GM19025 (cell line): ENCODE results near the gene JUND.

Experiments used
- ATAC-seq: cut with Tn5 transposase; IDR thresholded peaks from one replicate; pipeline ENCODE4 v1.9.1; 2021; ENCODE audit warnings: mild to moderate bottlenecking, low read depth, moderate library complexity; ENCODE audit not compliant: unreplicated experiment

JUND gene

DNA sequence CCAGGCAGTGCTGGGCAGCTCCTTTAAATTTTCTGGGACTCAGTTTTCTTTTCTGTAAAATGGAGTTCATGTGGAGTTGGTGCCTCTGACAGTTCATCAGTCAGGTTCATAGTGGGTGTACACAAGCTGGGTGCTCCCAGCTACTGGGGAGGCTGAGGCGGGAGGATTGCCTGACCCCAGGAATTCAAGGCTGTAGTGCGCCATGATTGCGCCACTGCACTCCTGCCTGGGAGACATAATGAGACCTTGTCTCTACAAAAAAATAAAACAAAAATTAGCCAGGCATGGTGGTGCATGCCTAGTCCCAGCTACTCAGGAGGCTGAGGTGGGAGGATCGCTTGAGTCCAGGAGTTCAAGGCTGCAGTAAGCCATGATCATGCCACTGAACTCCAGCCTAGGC is 28.3 kb downstream of the JUND start:
- ATAC-seq: no peak

DNA sequence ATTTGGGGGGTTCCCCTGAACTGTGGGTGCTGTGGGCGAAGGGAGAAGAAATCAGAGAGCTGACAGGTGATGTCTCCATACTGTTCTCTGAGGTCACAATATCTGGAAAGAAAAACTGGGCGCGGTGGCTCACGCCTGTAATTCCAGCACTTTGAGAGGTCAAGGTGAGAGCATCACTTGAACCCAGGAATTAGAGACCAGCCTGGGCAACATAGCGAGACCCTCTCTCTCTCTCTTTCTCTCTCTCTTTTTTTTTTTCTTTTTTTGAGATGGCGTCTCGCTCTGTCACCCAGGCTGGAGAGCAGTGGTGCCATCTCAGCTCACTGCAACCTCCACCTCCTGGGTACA is 29.1 kb downstream of the JUND start:
- no peak for ATAC-seq

DNA sequence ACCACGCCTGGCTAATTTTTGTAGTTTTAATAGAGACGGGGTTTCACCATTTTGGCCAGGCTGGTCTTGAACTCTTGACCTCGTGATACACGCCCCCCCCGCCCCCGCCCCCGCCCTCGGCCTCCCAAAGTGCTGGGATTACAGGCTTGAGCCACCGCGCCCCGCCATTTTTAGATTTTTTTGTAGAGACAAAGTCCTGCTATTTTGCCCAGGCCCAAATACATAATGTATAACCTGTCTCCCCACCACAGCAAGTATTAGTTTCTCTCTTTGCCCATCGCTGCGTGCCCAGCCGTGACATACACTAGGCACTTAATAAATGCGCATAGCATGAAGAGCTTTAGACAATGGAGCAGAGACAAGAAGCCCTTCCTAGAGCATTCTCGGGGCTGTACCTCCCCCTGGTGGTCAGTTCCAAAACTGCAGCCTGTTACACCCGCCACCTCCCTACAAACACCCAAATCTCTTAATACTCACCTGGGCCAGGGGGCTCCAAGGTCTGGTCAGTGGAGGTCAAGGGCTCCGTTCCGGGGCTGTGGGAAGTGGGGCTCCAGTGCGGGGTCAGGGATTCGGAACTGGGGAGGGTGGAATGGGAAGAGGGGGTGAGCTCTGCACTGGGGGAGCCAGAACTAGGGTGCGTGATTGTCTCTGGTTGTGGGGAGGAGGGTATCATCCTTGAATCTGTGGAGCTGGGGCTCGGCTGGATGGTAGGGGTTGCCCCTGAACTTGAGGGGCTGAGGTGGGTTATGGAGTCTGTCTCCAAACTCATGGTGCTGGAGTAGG is 29.6 kb downstream of the JUND start:
- no peak for ATAC-seq

- ATAC-seq: no peak
Observed at GRCh38 chr19:18249834-18250233, 31.6 kb downstream of the JUND start.

- ATAC-seq: no peak
Observed at GRCh38 chr19:18245297-18245696, 36.1 kb downstream of the JUND start.

DNA sequence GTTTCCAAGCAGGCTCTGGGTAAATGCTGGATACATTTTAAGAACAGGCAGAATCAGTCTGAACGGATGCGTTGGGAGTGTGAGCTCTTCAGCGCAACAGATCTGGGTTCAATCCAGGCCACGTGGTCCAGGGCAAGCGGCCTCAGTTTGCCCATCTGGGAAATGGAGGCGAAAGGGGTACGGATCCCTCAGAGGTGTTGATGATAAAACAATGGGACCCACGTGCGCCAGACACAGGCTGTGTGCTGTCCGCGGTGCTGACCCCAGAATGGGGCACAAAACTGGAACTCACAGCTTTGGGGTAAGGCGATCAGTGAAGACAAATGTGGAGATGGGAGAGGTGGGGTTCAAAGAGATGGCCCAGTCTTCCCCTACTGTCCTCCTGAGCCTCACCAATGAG is 42.1 kb downstream of the JUND start:
- ATAC-seq: no peak

DNA sequence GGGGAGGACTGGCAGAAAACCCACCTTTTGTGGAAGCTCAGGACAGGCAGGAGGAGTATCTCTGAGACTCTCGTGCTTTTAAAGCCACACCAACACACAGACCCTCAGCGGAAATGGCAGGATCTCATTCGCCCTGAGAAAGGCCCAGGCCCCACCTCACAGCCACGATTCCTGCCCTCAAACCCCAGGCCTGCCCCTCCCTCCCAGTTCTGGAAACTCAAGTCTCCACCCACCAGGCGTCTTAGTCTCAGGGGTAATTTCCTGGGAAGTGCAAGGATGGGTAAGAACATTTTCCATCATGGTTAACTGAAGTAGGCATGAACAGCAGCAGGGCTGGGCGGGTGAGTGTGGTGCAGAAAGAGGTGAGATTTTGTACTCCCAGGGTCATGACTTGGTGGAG is 47.2 kb downstream of the JUND start:
- no peak for ATAC-seq

DNA sequence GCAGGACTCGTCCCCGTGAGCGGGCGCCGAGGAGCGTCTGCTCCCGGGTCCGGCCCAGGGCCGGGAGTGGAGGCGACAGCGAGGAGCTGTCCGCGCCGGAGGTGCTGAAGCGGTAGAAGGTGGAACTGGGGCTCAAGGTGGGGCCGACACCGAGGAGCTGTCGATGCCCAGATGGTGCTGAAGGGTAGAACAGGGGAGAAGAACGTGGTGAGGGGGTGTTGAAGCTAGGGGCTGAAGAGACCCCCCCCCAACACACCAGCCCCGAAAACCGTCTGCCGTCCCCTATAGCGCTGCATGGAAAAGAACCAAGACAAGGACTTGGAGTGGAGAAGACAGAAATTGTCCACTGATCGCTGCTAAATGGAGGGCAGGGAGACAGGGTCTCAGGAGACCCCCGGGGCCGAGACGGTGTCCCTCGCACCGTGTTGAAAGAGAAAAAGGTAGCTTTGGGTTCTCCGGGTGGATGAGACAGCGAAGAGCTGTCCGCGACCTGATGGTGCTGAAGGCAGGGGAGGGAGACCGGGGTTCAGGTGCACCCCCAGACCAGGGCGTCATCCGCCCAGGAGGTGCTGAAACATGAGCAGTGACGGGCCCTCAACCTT is 48.1 kb downstream of the JUND start:
- no peak for ATAC-seq

- no peak for ATAC-seq
Observed at GRCh38 chr19:18232540-18233223, 48.7 kb downstream of the JUND start.

DNA sequence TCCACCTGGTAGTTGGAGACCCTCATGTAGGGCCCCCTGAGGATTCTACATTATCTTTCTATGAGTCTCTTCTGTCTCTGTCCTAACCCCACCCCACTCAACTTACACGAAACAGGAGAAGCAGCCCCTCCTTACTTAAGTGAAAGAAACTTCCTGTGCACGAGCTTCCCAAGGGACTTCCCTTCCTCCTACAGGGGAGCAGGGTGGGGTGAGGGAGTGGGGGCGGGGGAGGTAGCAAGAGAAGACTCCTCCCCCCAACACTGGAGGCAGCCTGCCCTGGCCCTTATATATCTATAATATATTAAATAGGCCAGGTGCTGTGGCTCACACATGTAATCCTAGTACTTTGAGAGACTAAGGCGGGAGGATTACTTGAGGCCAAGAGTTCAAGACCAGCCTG is 49.6 kb downstream of the JUND start:
- ATAC-seq: no peak

DNA sequence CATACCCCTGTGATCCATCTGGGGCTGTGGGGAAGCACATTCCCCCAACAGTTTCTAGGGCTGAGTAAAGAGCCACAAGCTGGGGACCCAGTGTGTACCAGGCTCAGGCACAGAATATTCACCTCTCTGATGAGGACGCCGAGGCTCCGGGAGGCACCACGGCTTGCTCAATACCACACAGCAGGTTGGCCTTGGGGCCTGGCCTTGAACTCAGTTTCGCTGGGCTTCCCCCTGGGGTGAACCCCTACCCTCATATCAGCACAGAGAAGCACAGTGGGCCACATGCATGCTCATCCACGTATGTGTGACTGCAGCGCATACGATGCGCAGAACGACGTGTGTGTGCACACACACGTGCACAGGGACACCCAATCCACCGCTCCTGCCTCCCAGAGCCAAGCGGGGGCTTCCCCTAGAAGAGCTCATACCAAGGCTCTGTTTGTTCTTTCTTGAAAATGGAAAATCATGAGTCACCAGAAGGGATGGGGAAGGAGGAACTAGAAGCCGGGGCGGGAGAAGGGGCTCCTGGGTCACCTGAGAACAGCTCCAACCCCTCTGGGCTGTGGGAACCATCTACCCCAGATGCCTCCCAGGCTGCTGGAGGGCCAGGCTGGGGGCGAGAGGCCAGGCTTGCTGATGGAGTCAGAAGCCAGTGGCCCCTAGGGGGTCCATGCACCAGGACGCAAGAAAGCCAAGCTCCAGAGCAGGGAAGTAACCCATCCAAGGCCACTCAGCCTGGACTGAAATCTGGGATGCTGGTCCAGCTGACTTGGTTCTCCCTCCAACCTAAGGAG is 50.3 kb downstream of the JUND start:
- ATAC-seq: no peak

DNA sequence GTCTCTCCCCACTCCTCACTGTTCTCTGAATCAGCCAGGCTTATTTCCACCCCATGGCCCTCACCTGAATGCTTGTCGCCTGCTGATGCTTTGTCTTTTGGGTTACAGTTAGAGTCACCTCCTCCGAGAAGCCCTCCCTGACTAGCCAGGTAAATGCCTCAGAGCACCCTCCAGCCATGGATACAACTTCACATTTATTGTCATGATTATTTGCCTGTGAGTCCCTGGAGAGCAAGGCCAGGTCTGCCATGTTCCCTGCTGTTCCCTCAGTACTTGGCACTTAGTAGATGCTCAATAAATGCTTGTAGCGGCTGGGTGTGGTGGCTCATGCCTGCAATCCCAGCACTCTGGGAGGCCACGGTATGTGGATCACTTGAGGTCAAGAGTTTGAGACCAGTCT is 51.5 kb downstream of the JUND start:
- ATAC-seq: no peak
